ENCODE measurements around the gene U2AF1L4. TPM values are rescaled to one million over a fixed set of nuclear protein-coding genes. Genes with fewer than 3 reads are reported as not detected.

U2AF1L4 gene
- total and polyA plus RNA-seq, 5 experiments from 2014 or later, result 43.1 to 93.1 (median 53.1) TPM

GRCh38 chr19:35787227-35787799 is 42.1 kb upstream of the U2AF1L4 start:
- H3K4me3 Mint-ChIP-seq, result no peak overlapping the region
- H3K36me3 Mint-ChIP-seq, result no peaks in the 10 kb centered on the region
- peaks cover 0 to 3% (median 3%) of the 10 kb centered on the region in 5 donors for H3K27me3 Mint-ChIP-seq
- peaks cover 0 to 2% (median 0%) of the 10 kb centered on the region in 4 donors for H3K4me1 Mint-ChIP-seq
- ATAC-seq, result no peak
- no peak for DNase-seq
- H3K27ac Mint-ChIP-seq, result no peak overlapping the region
- POLR2A ChIA-PET, result no interaction called here
- H3K9me3 Mint-ChIP-seq, result no peaks in the 10 kb centered on the region

GRCh38 chr19:35786299-35787160 is 41.3 kb upstream of the U2AF1L4 start:
- Mint-ChIP-seq H3K27me3 (no peaks in the 10 kb centered on the region), H3K36me3 (no peaks in the 10 kb centered on the region), H3K27ac (peak overlapping the region in 2 of 10 donors; percentile 30 to 79), H3K9me3 (no peaks in the 10 kb centered on the region), H3K4me3 (no peak overlapping the region), H3K4me1 (peaks cover 0 to 2% (median 0%) of the 10 kb centered on the region in 4 donors)
- no peak for DNase-seq
- POLR2A ChIA-PET, result no interaction called here
- ATAC-seq, result no peak

GRCh38 chr19:35785339-35785627 is 40.1 kb upstream of the U2AF1L4 start:
- Mint-ChIP-seq H3K9me3 (no peaks in the 10 kb centered on the region), H3K4me3 (no peak overlapping the region), H3K36me3 (peaks cover 0 to 2% (median 0%) of the 10 kb centered on the region in 3 donors), H3K4me1 (peaks cover 0 to 2% (median 0%) of the 10 kb centered on the region in 4 donors), H3K27ac (no peak overlapping the region), H3K27me3 (no peaks in the 10 kb centered on the region)
- ATAC-seq (no peak), DNase-seq (no peak)
- POLR2A ChIA-PET, result no interaction called here

GRCh38 chr19:35784503-35785338 is 39.5 kb upstream of the U2AF1L4 start:
- Mint-ChIP-seq H3K27ac (no peak overlapping the region), H3K4me1 (peaks cover 0 to 2% (median 0%) of the 10 kb centered on the region in 4 donors), H3K4me3 (no peak overlapping the region), H3K9me3 (no peaks in the 10 kb centered on the region), H3K27me3 (no peaks in the 10 kb centered on the region), H3K36me3 (peaks cover 0 to 2% (median 0%) of the 10 kb centered on the region in 3 donors)
- DNase-seq (no peak), ATAC-seq (no peak)
- POLR2A ChIA-PET, result no interaction called here

GRCh38 chr19:35783469-35784434 is 38.5 kb upstream of the U2AF1L4 start:
- Mint-ChIP-seq H3K36me3 (peaks cover 0 to 2% (median 2%) of the 10 kb centered on the region in 3 donors), H3K4me3 (no peak overlapping the region), H3K27me3 (no peaks in the 10 kb centered on the region), H3K27ac (peak overlapping the region in 1 of 10 donors; percentile 56), H3K9me3 (no peaks in the 10 kb centered on the region), H3K4me1 (peaks cover 0 to 4% (median 0%) of the 10 kb centered on the region in 4 donors)
- POLR2A ChIA-PET, result no interaction called here
- no peak for ATAC-seq
- DNase-seq, result no peak

GRCh38 chr19:35782589-35782988 is 37.4 kb upstream of the U2AF1L4 start:
- H3K4me3 Mint-ChIP-seq, result no peak overlapping the region
- no peak overlapping the region for H3K27ac Mint-ChIP-seq
- H3K4me1 Mint-ChIP-seq, result peaks cover 0 to 4% (median 0%) of the 10 kb centered on the region in 4 donors
- no peak for ATAC-seq
- POLR2A ChIA-PET, result no interaction called here
- no peaks in the 10 kb centered on the region for H3K27me3 Mint-ChIP-seq
- H3K9me3 Mint-ChIP-seq, result no peaks in the 10 kb centered on the region
- no peak for DNase-seq
- H3K36me3 Mint-ChIP-seq, result peaks cover 0 to 2% (median 2%) of the 10 kb centered on the region in 3 donors

GRCh38 chr19:35781650-35782049 is 36.4 kb upstream of the U2AF1L4 start:
- H3K9me3 Mint-ChIP-seq, result no peaks in the 10 kb centered on the region
- peak overlapping the region in 1 of 10 donors; percentile 37 for H3K27ac Mint-ChIP-seq
- peaks cover 4 to 8% (median 5%) of the 10 kb centered on the region in 4 donors for H3K4me1 Mint-ChIP-seq
- no peak for ATAC-seq
- POLR2A ChIA-PET, result no interaction called here
- no peaks in the 10 kb centered on the region for H3K27me3 Mint-ChIP-seq
- no peak overlapping the region for H3K4me3 Mint-ChIP-seq
- no peak for DNase-seq
- peaks cover 0 to 2% (median 2%) of the 10 kb centered on the region in 3 donors for H3K36me3 Mint-ChIP-seq

- Mint-ChIP-seq H3K27me3 (no peaks in the 10 kb centered on the region), H3K36me3 (peaks cover 0 to 2% (median 2%) of the 10 kb centered on the region in 3 donors), H3K27ac (no peak overlapping the region), H3K9me3 (no peaks in the 10 kb centered on the region), H3K4me1 (peaks cover 6 to 14% (median 10%) of the 10 kb centered on the region in 4 donors), H3K4me3 (no peak overlapping the region)
- no peak for DNase-seq
- POLR2A ChIA-PET, result interaction anchor here (0.6 kb wide), 1 partner anchor 107 kb away, joined by 5 read pairs; no protein-coding TSS in a partner anchor
- no peak for ATAC-seq
These were observed 35.5 kb upstream of the U2AF1L4 start for GRCh38 chr19:35780717-35781116.

GRCh38 chr19:35780058-35780457 is 34.8 kb upstream of the U2AF1L4 start:
- Mint-ChIP-seq H3K27ac (no peak overlapping the region), H3K9me3 (no peaks in the 10 kb centered on the region), H3K27me3 (no peaks in the 10 kb centered on the region), H3K4me1 (peaks cover 8 to 14% (median 11%) of the 10 kb centered on the region in 4 donors), H3K36me3 (peaks cover 0 to 2% (median 2%) of the 10 kb centered on the region in 3 donors), H3K4me3 (peak overlapping the region in 1 of 10 donors; percentile 34)
- POLR2A ChIA-PET, result interaction anchor here (0.6 kb wide), 1 partner anchor 106 kb away, joined by 5 read pairs; no protein-coding TSS in a partner anchor
- DNase-seq (no peak), ATAC-seq (no peak)

GRCh38 chr19:35779033-35779432 is 33.8 kb upstream of the U2AF1L4 start:
- Mint-ChIP-seq H3K27ac (no peak overlapping the region), H3K9me3 (no peaks in the 10 kb centered on the region), H3K4me3 (peak overlapping the region in 1 of 10 donors; percentile 4), H3K4me1 (peaks cover 8 to 23% (median 18%) of the 10 kb centered on the region in 4 donors), H3K27me3 (no peaks in the 10 kb centered on the region), H3K36me3 (peaks cover 0 to 2% (median 2%) of the 10 kb centered on the region in 3 donors)
- DNase-seq (no peak), ATAC-seq (no peak)
- POLR2A ChIA-PET, result no interaction called here

GRCh38 chr19:35777961-35778360 is 32.7 kb upstream of the U2AF1L4 start:
- Mint-ChIP-seq H3K4me1 (peaks cover 8 to 23% (median 18%) of the 10 kb centered on the region in 4 donors), H3K9me3 (no peaks in the 10 kb centered on the region), H3K27ac (no peak overlapping the region), H3K36me3 (peaks cover 0 to 2% (median 2%) of the 10 kb centered on the region in 3 donors), H3K27me3 (no peaks in the 10 kb centered on the region), H3K4me3 (peak overlapping the region in 4 of 10 donors; percentile 26 to 73 (median 46))
- no peak for DNase-seq
- ATAC-seq, result no peak
- POLR2A ChIA-PET, result no interaction called here

Measured in naive thymus-derived CD8-positive, alpha-beta T cell (primary cell).